ENCODE data around the gene TAAR5. TPM values are rescaled to one million over a fixed set of nuclear protein-coding genes. Genes with fewer than 3 reads are reported as not detected.

TAAR5 gene
- not detected in 2 replicates for total RNA-seq

DNA sequence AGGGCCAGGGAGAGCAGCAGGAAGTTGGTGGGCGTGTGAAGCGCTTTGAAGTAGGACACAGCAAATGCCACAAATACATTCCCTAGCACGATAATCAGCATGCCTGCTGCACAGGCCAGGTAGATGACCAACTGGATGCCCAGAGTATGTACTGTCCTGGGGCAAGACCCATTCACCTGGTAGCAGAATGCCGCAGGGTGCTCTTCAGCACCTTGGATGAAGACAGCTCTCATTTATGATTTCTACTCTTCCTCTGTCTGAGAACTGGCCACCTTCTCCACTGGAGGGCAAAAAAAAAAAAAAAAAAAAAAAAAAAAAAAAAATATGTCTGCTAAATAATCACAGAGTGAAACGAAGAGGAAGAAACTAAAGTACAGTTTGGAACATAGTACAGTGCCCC, at the start of gene TAAR5:
Gene TAAR5 (minus strand): TSS at position 288 of the 400 bp plus-strand sequence. CDS start 55 bp downstream, at position 233.

GRCh38 chr6:132624175-132624574, 34.6 kb upstream of the TAAR5 start, which contains the start of gene TAAR2:
TAAR2 (minus strand) TSS chr6:132624275; CDS start chr6:132624275, 0 bp downstream.

GRCh38 chr6:132570221-132570777, 19.2 kb downstream of the TAAR5 start, which contains the start of gene TAAR6:
TAAR6 (plus strand) TSS chr6:132570322; CDS start chr6:132570322, 0 bp downstream.

GRCh38 chr6:132552372-132552771, 37.2 kb downstream of the TAAR5 start, which contains the start of gene TAAR8:
TAAR8 (plus strand) TSS chr6:132552672; CDS start chr6:132552693, 21 bp downstream.

Other genes starting within 250 kb of the TAAR5 start
- under 0.01 and 11.3 TPM in 2 replicates for gene MOXD1, start 188.3 kb downstream of the TAAR5 start, total RNA-seq
- gene STX7, start 76.6 kb downstream of the TAAR5 start, total RNA-seq, result 20.0 and 34.7 TPM in 2 replicates
- not detected in 2 replicates for gene TAAR9, start 51.5 kb downstream of the TAAR5 start, total RNA-seq
- gene TAAR8, start 37.1 kb downstream of the TAAR5 start, total RNA-seq, result not detected in 2 replicates
- not detected in 2 replicates for gene TAAR6, start 19.4 kb downstream of the TAAR5 start, total RNA-seq
- gene TAAR2, start 34.5 kb upstream of the TAAR5 start, total RNA-seq, result not detected in 2 replicates
- not detected in 2 replicates for gene TAAR1, start 69.4 kb upstream of the TAAR5 start, total RNA-seq
- gene VNN1, start 124.3 kb upstream of the TAAR5 start, total RNA-seq, result 1.2 TPM in 1 of 2 replicates, not detected in the other
- 0.72 TPM in 1 of 2 replicates, not detected in the other for gene VNN2, start 168.2 kb upstream of the TAAR5 start, total RNA-seq
- 13.6 and 15.9 TPM in 2 replicates for gene SLC18B1, start 208.9 kb upstream of the TAAR5 start, total RNA-seq
- gene RPS12, start 224.8 kb upstream of the TAAR5 start, total RNA-seq, result 1,327 and 2,037 TPM in 2 replicates